GM18868 (cell line): Measurements from ENCODE around the gene NSL1.
"Not testable (repeated sequence)": the region's sequence is repeated elsewhere in the genome, so short reads cannot be mapped to it uniquely, and the experiment has no call there.

ENCODE experiments used
- ATAC-seq: cut with Tn5 transposase; IDR thresholded peaks from one replicate; pipeline ENCODE4 v1.9.1; 2021; ENCODE audit warnings: mild to moderate bottlenecking, moderate library complexity; ENCODE audit not compliant: unreplicated experiment

NSL1 gene

GRCh38 chr1:212785871-212786270 lies 5.7 kb downstream of the NSL1 start:
- ATAC-seq, result no peak

- ATAC-seq, result no peak
Measured at GRCh38 chr1:212783976-212784375, 7.6 kb downstream of the NSL1 start.

DNA sequence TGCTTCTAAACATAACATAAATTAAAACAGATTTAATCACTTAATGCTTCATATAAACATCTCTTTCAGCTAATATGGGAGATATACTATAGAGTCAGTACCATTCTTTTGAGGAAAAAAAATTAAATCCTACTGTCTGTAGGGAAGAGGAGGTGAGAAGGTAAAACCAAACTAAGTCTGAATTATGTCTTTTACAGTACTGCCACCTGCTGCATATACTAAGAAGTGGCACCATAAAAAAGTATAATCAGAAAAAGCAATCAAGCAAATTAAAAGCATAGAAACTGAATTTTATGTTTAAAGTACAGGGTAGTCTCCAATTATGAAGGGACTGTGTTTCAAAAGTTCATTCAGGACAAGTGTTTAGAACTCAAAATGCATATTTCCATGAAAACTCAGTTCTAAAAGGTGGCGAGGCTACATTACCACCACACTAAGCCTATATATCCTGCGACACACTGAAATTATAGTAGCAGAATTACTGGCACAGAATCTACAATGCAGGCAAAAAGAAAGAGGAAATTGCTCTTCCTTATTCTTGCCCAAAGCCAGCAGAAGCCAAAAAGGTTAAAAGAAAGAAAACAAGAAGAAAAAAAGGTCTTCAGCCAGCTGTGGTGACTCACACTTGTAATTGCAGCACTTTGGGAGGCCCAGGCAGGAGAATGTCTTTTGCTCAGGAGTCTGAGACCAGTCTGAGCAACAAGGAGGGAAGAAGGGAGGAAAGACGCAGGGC lies 9.0 kb downstream of the NSL1 start:
- no peak for ATAC-seq

GRCh38 chr1:212781225-212781624 lies 10.4 kb downstream of the NSL1 start:
- ATAC-seq, result no peak

- ATAC-seq, result no peak
Measured at GRCh38 chr1:212780759-212781158, 10.8 kb downstream of the NSL1 start.

DNA sequence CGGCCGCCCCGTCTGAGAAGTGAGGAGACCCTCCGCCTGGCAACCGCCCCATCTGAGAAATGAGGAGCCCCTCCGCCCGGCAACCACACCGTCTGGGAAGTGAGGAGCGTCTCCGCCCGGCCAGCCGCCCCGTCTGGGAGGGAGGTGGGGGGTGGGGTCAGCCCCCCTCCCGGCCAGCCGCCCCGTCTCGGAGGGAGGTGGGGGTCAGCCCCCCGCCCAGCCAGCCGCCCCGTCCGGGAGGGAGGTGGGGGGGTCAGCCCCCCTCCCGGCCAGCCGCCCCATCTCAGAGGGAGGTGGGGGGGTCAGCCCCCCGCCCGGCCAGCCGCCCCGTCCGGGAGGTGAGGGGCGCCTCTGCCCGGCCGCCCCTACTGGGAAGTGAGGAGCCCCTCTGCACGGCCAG lies 12.5 kb downstream of the NSL1 start:
- not testable (repeated sequence) for ATAC-seq

DNA sequence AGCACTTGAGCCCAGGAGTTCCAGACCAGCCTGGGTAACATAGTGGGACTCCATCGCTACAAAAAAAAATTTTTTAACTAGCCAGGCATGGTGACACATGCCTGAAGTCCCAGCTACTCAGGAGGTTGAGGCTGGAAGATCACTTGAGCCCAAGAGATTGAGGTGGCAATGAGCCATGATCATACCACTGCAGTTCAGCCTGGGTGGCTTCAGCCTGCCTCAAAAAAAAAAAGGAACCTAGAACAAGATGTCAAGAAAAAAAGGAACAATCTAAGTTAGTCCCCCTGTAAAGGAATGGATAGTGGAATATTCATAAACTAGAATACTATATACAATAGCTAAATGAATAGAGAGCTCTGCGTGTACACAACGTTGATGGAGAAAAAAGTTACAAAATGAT lies 14.4 kb downstream of the NSL1 start:
- no peak for ATAC-seq

DNA sequence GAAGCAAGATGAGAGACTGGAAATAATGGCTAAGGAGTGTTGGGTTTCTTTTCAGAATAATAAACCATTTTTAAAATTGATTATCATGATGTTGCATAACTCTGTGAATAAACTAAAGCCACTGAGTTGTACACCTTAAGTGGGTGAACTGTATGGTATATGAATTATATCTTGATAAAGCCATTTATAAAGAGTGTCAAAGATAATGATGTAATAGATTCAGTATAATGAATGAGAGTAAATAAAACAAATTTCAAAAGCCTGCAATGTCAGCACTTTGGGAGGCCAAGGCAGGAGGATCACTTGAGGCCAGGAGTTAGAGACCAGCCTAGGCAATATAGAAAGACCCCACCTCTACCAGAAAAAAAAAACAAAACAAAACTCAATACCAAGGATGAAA lies 16.3 kb downstream of the NSL1 start:
- ATAC-seq, result no peak

- ATAC-seq, result no peak
Measured at GRCh38 chr1:212774584-212774983, 17.0 kb downstream of the NSL1 start.

- ATAC-seq, result no peak
Measured at GRCh38 chr1:212773011-212773410, 18.6 kb downstream of the NSL1 start.

DNA sequence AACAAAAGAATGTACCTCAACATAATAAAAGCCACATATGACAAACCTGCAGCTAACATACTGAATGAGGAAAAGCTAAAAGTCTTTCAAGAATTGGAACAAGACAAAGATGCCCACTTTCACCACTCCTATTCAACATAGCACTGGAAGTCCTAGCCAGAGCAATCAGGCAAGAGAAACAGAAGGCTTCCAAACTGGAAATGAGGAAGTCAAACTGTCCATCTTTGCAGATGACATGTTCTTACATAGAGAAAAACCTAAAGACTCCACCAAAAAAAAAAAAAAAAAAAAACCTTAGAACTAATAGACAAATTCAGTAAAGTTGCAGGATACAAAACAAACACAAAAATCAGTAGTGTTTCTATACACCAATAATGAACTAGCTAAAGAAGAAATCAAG lies 20.2 kb downstream of the NSL1 start:
- ATAC-seq, result no peak

DNA sequence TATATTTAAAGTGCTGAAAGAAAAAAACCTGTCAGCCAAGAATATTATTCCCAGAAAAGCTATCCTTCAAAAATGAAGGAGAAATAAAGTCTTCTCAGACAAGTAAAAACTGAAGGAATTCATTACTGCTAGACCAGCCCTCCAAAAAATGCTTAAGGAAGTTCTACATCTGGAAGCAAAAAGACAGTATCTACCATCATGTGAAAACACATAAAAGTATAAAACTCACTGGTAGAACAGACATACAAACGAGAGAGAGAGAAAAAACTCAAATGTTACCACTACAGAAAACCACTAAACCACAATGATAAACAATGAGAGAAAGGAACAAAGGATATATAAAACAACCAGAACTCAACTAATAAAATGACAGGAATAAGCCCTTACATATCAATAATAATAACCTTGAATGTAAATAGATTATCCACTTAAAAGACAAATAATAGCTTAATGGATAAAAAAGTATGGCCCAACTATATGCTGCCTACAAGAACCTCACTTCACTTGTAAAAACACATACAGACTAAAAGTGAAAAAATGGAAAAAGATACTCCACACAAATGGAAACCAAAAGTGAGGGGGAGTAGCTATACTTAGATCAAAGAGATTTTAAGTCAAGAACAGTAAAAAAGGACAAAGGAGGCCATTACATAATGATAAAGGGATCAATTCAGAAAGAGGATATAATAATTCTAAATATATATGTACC lies 22.0 kb downstream of the NSL1 start:
- peak; percentile 71 for ATAC-seq

DNA sequence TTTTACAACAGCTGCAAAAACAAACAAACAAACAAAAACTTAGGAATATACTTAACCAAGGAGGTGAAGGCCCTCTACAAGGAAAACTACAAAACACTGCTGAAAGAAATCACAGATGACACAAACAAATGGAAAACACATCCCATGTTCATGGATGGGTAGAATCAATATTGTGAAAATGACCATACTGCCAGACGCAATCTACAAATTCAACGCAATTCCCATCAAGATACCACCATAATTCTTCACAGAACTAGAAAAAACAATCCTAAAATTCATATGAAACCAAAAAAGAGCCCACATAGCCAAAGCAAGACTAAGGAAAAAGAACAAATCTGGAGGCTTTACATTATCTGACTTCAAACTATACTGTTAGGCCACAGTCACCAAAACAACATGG lies 24.8 kb downstream of the NSL1 start:
- ATAC-seq, result not testable (repeated sequence)

- not testable (repeated sequence) for ATAC-seq
Measured at GRCh38 chr1:212764718-212765281, 26.8 kb downstream of the NSL1 start.

DNA sequence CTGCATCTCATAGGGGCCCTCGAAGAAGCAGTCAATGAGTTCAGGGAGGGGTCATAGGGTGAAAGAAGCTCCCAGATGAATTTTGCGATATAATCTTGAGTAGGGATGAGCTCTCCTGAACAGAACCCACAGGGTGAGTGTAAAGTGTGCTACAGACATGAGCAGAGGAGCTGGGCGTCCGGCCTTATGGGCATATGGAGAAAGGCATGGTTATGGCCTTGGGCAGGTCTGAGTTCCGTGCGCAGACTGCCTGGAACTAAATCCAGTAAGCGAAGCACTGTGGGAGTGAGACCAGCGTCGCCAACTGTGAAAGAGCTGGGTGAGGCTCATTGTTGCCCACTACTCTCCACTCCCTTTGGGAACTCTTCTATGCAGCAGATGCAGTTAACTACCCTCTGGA lies 28.7 kb downstream of the NSL1 start:
- ATAC-seq, result no peak

DNA sequence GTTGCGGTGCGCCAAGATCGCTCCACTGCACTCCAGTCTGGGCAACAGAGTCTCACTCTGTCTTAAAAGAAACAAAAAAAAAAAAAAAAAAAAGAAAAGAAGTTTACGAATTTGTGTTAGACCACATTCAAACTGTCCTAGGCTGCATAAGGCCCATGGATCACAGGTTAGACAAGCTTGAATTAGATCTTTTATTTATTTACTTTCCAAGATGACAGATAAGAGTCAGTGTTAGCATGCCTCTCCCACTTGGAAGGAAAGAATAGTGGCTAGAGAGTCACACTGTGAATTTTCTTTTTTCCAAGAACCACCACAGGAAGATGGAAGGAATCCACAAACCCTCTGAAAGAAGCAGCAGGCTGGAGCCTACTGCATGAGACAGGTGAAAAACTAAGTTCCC lies 29.3 kb downstream of the NSL1 start:
- no peak for ATAC-seq

DNA sequence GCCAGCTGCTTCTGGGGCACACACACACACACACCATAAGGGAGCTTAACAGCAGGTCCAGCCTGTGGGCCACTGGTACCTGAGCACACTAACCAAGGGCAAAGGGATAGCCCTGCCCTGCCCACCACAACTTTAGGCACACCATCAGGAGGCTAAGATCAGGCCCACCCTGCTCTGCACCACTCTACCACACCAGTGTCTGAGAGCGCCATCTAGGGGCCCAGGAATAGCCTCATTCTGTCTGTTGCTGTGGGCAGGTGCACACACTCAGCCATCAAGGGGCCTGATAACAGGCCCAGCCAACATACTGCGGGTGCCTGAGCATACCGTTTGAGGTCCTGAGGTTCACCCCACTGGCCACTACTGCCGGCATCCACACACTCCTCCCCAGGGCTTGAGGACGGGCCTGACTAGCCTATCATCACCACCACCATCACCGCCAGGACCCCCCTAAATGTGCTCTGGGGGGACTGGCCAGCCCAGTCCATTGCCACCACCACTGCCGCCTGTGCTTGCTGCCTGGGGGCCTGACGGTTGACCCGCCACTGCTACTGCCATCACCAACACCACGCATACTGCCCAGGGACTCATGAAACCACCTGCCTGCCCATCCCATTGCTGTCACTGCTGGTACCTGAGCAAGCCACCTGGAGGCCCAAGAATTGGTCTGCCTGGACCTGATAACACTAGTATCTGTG lies 31.3 kb downstream of the NSL1 start:
- ATAC-seq, result no peak

DNA sequence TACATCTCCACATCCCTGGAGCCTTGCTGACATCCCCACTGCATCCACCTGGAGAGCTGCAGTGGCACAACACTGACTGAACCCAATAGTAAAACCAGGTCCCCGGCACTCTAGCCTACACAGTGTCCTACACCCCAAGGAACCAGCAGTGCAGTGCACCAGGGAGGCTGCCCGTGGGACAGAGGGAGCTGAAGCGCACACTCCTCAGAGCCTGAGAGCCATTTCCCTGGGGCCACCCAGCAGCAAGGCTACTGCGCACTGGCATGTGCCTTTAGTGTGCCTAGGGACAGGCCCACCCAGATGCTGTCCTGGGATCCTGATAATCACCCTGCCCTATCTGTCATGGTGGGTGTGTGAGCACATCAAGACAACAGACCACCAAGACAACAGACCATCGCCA lies 31.9 kb downstream of the NSL1 start:
- no peak for ATAC-seq

DNA sequence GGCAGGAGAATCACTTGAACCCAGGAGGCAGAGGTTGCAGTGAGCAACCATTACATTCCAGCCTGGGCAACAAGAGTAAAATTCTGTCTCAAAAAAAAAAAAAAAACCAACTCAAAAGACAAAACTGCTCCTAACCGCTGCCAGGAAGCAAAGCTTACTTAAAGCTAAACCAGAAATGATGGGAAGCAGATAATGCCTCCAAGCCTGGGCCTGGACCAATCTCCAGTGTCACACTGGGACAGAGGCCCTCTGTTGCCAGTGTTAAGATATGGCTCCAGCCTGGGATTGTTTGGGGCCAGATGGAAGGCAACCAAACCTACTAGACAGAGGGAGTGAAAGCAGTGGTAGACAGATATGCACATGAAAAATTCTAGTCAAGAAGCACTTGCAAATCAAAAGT lies 36.9 kb downstream of the NSL1 start:
- ATAC-seq, result no peak

- peak; percentile 39 for ATAC-seq
Measured at GRCh38 chr1:212754193-212754592, 37.4 kb downstream of the NSL1 start.

DNA sequence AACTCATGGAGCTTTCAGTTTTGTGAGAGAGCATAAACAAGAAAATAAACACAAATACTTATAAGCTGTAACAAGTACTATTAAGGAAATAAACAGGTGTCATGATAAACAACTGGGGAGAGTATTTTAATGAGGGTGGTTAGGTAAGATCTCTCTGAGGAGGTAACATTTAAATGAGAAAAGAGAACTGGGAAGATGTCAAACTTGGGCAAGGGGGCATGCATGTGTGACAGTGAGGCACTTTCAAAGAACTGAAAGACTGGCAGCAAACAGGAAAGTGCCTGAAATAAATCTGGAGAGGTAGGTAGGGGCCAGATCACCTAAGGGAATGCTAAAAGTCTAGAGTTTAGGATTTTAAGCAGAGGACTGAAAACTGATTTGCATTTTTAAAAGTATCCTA lies 37.8 kb downstream of the NSL1 start:
- ATAC-seq, result no peak
